Smooth muscle cell of the pulmonary artery (primary cell): ENCODE measurements around the gene LGALS14. TPM values are rescaled to one million over a fixed set of nuclear protein-coding genes. Genes with fewer than 3 reads are reported as not detected.

Experiments used
- total RNA-seq: library from RNA; depleted of rRNA; stranded (reverse); fragments of >200 nt; gene quantifications from 2 replicates; pipeline ENCODE4 v1.2.3, GENCODE V29; 2014

Gene LGALS14, protein sequence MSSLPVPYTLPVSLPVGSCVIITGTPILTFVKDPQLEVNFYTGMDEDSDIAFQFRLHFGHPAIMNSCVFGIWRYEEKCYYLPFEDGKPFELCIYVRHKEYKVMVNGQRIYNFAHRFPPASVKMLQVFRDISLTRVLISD
- total RNA-seq = not detected in 2 replicates

DNA sequence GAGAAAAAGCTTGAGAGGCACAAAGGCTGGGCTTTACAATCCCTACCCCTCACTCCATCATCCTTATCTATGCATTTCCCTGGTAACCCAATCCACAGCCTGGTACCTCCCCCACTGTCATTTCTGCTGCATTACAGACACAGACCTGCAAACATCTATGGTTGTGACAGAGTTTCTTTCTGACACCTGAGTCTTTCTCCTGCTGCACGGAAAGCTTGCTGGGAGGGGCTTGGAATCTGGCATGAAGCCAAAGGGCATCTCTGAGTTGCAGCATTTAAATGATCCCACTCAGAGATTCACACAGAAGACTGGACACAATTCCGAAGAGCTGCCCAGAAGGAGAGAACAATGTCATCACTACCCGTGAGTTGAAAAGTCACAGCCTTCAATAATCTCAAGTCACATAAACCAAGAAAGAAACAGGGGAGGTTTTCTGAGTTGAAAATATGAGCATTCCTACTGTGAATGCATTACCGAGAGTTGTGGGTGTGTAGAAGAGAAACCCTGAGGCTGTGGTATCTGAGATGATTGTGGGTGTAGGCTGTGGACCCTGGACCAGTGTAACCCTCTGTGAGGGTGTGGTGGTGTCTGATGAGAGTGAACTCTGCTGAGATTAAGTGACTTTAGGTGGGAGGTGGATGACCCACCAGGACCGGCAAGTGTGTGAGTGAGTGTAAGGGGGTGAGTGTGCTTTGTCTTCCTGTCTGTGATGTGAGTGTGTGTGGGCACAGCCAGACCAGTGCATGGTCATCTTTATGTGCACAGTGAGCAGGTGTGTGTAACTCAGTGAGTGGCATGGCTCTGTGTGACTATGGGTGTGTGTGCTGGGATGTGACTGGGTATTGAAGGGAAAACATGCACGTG is at the start of gene LGALS14:
TSS of gene LGALS14 (plus strand) at position 301 of the 864 bp plus-strand sequence. CDS start at position 349, 48 bp downstream.

DNA sequence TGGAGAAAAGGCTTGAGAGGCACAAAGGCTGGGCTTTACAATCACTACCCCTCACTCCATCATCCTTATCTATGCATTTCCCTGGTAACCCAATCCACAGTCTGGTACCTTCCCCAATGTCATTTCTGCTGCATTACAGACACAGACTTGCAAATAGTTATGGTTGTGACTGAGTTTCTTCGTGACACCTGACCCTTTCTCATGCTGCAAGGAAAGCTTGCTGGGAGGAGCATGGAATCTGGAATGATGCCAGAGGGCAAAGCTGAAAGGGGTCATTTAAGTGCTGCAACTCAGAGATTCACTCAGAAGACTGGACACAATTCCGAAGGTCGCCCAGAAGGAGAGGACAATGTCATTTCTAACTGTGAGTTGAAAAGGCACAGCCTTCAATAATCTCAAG is 48.7 kb upstream of the LGALS14 start, which contains the start of gene LGALS16:
TSS of gene LGALS16 (plus strand) at position 301 of the 400 bp plus-strand sequence. CDS start at position 350, 49 bp downstream.

DNA sequence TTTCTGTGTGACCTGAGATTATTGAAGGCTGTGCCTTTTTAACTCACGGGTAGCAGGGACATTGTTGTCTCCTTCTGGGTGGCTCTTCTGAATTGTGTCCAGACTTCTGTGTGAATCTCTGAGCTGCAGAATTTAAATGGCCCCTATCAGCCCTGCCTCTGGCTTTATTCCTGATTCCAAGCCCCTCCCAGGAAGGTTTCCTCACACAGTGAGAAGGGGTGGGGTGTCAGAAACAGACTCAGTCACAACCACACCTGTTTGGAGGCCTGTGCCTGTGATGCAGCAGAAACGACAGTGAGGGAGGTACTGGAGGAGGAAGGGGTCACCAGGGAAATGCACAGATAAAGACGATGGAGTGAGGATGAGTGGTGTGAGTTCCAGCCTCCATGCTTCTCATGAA is 33.6 kb downstream of the LGALS14 start, which contains the start of gene CLC:
TSS of gene CLC (minus strand) at position 139 of the 400 bp plus-strand sequence. CDS start at position 62, 77 bp downstream.

Other genes starting within 250 kb of the LGALS14 start
- gene TIMM50, start 223.6 kb upstream of the LGALS14 start, total RNA-seq = 49.0 and 52.6 TPM in 2 replicates
- gene DLL3, start 205.5 kb upstream of the LGALS14 start, total RNA-seq = 0.13 and 0.23 TPM in 2 replicates
- gene SELENOV, start 189.3 kb upstream of the LGALS14 start, total RNA-seq = not detected in 2 replicates
- 2.1 and 2.7 TPM in 2 replicates for gene EID2B, start 171.6 kb upstream of the LGALS14 start, total RNA-seq
- 8.4 and 11.1 TPM in 2 replicates for gene EID2, start 164.3 kb upstream of the LGALS14 start, total RNA-seq
- gene LGALS13, start 102.0 kb upstream of the LGALS14 start, total RNA-seq = not detected in 2 replicates
- not detected in 2 replicates for gene LGALS16, start 48.6 kb upstream of the LGALS14 start, total RNA-seq
- gene CLC, start 33.5 kb downstream of the LGALS14 start, total RNA-seq = not detected in 2 replicates
- not detected in 2 replicates for gene LEUTX, start 74.4 kb downstream of the LGALS14 start, total RNA-seq
- gene DYRK1B, start 129.7 kb downstream of the LGALS14 start, total RNA-seq = 16.3 and 16.8 TPM in 2 replicates
- 95.5 and 134 TPM in 2 replicates for gene FBL, start 141.9 kb downstream of the LGALS14 start, total RNA-seq
- gene FCGBP, start 230.2 kb downstream of the LGALS14 start, total RNA-seq = 4.0 and 4.8 TPM in 2 replicates